IPS-20b (cell line): ENCODE results near the gene BCAS3.

ENCODE experiments used
- H3K27ac ChIP-seq: one replicate; pipeline ENCODE4 v1.5.1; 2013; ENCODE audit warnings: low read length
- H3K27me3 ChIP-seq: 2 replicates; pipeline ENCODE4 v1.6.1; 2013; ENCODE audit warnings: mild to moderate bottlenecking, low read length, inconsistent platforms; ENCODE audit not compliant: insufficient read depth
- H3K36me3 ChIP-seq: 2 replicates; pipeline ENCODE4 v1.6.1; 2013; ENCODE audit warnings: low read depth, mild to moderate bottlenecking, inconsistent platforms, low read length, moderate library complexity; ENCODE audit not compliant: insufficient read depth
- H3K4me1 ChIP-seq: 2 replicates; pipeline ENCODE4 v1.6.1; 2013; ENCODE audit warnings: mild to moderate bottlenecking, control low read depth, inconsistent platforms, low read length, moderate library complexity; ENCODE audit not compliant: insufficient read depth
- H3K4me3 ChIP-seq: 2 replicates; pipeline ENCODE4 v1.5.1; 2013; ENCODE audit warnings: mild to moderate bottlenecking, low read length, inconsistent platforms
- H3K9ac ChIP-seq: 2 replicates; pipeline ENCODE4 v1.6.1; 2013; ENCODE audit warnings: low read depth, mild to moderate bottlenecking, inconsistent platforms, low read length, moderate library complexity
- H3K9me3 ChIP-seq: 2 replicates; pipeline ENCODE4 v1.6.1; 2013; ENCODE audit warnings: mild to moderate bottlenecking, low read depth, low read length, inconsistent platforms; ENCODE audit not compliant: insufficient read depth

The BCAS3 gene

GRCh38 chr17:61253937-61254574 is 576.4 kb downstream of the BCAS3 start:
- Histone ChIP-seq H3K9me3 (no peaks in the 10 kb centered on the region), H3K9ac (no peak overlapping the region), H3K36me3 (no peaks in the 10 kb centered on the region), H3K27ac (no peak overlapping the region), H3K27me3 (no peaks in the 10 kb centered on the region), H3K4me1 (peaks cover 10% of the 10 kb centered on the region), H3K4me3 (no peak overlapping the region)

GRCh38 chr17:61254904-61255303 is 577.3 kb downstream of the BCAS3 start:
- Histone ChIP-seq H3K36me3 (no peaks in the 10 kb centered on the region), H3K4me3 (no peak overlapping the region), H3K27me3 (no peaks in the 10 kb centered on the region), H3K27ac (no peak overlapping the region), H3K9ac (no peak overlapping the region), H3K9me3 (no peaks in the 10 kb centered on the region), H3K4me1 (peaks cover 10% of the 10 kb centered on the region)

GRCh38 chr17:61255647-61256046 is 578.0 kb downstream of the BCAS3 start:
- Histone ChIP-seq H3K9ac (no peak overlapping the region), H3K27ac (no peak overlapping the region), H3K27me3 (no peaks in the 10 kb centered on the region), H3K9me3 (no peaks in the 10 kb centered on the region), H3K4me3 (no peak overlapping the region), H3K36me3 (no peaks in the 10 kb centered on the region), H3K4me1 (peaks cover 10% of the 10 kb centered on the region)

GRCh38 chr17:61259360-61259759 is 581.7 kb downstream of the BCAS3 start:
- Histone ChIP-seq H3K4me1 (no peaks in the 10 kb centered on the region), H3K9me3 (no peaks in the 10 kb centered on the region), H3K27me3 (no peaks in the 10 kb centered on the region), H3K36me3 (no peaks in the 10 kb centered on the region), H3K4me3 (no peak overlapping the region), H3K27ac (no peak overlapping the region), H3K9ac (no peak overlapping the region)

GRCh38 chr17:61260071-61260797 is 582.6 kb downstream of the BCAS3 start:
- H3K36me3 ChIP-seq: no peaks in the 10 kb centered on the region
- no peaks in the 10 kb centered on the region for H3K4me1 ChIP-seq
- H3K9ac ChIP-seq: no peak overlapping the region
- no peaks in the 10 kb centered on the region for H3K9me3 ChIP-seq
- no peaks in the 10 kb centered on the region for H3K27me3 ChIP-seq
- no peak overlapping the region for H3K27ac ChIP-seq
- no peak overlapping the region for H3K4me3 ChIP-seq

- Histone ChIP-seq H3K9ac (no peak overlapping the region), H3K4me1 (no peaks in the 10 kb centered on the region), H3K4me3 (no peak overlapping the region), H3K9me3 (no peaks in the 10 kb centered on the region), H3K27ac (no peak overlapping the region), H3K36me3 (no peaks in the 10 kb centered on the region), H3K27me3 (no peaks in the 10 kb centered on the region)
These were observed 583.5 kb downstream of the BCAS3 start for GRCh38 chr17:61261001-61261637.

- Histone ChIP-seq H3K4me1 (no peaks in the 10 kb centered on the region), H3K36me3 (no peaks in the 10 kb centered on the region), H3K9me3 (no peaks in the 10 kb centered on the region), H3K27me3 (no peaks in the 10 kb centered on the region), H3K4me3 (no peak overlapping the region), H3K27ac (no peak overlapping the region), H3K9ac (no peak overlapping the region)
These were observed 587.7 kb downstream of the BCAS3 start for GRCh38 chr17:61265397-61265796.

- Histone ChIP-seq H3K27me3 (no peaks in the 10 kb centered on the region), H3K4me1 (no peaks in the 10 kb centered on the region), H3K27ac (no peak overlapping the region), H3K4me3 (no peak overlapping the region), H3K9me3 (no peaks in the 10 kb centered on the region), H3K9ac (no peak overlapping the region), H3K36me3 (no peaks in the 10 kb centered on the region)
These were observed 590.2 kb downstream of the BCAS3 start for GRCh38 chr17:61267847-61268246.

- Histone ChIP-seq H3K9me3 (no peaks in the 10 kb centered on the region), H3K4me1 (no peaks in the 10 kb centered on the region)
These were observed 597.7 kb downstream of the BCAS3 start for GRCh38 chr17:61275395-61275794.

GRCh38 chr17:61276806-61277205 is 599.2 kb downstream of the BCAS3 start:
- no peaks in the 10 kb centered on the region for H3K36me3 ChIP-seq
- no peaks in the 10 kb centered on the region for H3K27me3 ChIP-seq
- H3K9me3 ChIP-seq: no peaks in the 10 kb centered on the region
- no peak overlapping the region for H3K27ac ChIP-seq
- no peak overlapping the region for H3K9ac ChIP-seq
- no peaks in the 10 kb centered on the region for H3K4me1 ChIP-seq
- H3K4me3 ChIP-seq: no peak overlapping the region

More at GRCh38 chr17:61275395-61275794, 597.7 kb downstream of the BCAS3 start:
- H3K9ac ChIP-seq: no peak overlapping the region
- no peaks in the 10 kb centered on the region for H3K36me3 ChIP-seq
- H3K4me3 ChIP-seq: no peak overlapping the region
- H3K27ac ChIP-seq: no peak overlapping the region
- no peaks in the 10 kb centered on the region for H3K27me3 ChIP-seq

GRCh38 chr17:61279476-61280145 is 602.0 kb downstream of the BCAS3 start:
- Histone ChIP-seq H3K27ac (no peak overlapping the region), H3K27me3 (peaks cover 4% of the 10 kb centered on the region; the same call in 1 of the 2 replicates), H3K36me3 (no peaks in the 10 kb centered on the region), H3K9ac (no peak overlapping the region), H3K4me3 (no peak overlapping the region), H3K4me1 (peaks cover 2% of the 10 kb centered on the region), H3K9me3 (no peaks in the 10 kb centered on the region)
